Measurements from ENCODE around the gene TAF1. TPM values are rescaled to one million over a fixed set of nuclear protein-coding genes. Genes with fewer than 3 reads are reported as not detected.

The TAF1 gene
- total and polyA plus RNA-seq, 9 of the 15 experiments (the other 6 are each of a cell fraction or from before 2014, with no cell fraction given): 6.4 to 45.1 (median 38.1) TPM

DNA sequence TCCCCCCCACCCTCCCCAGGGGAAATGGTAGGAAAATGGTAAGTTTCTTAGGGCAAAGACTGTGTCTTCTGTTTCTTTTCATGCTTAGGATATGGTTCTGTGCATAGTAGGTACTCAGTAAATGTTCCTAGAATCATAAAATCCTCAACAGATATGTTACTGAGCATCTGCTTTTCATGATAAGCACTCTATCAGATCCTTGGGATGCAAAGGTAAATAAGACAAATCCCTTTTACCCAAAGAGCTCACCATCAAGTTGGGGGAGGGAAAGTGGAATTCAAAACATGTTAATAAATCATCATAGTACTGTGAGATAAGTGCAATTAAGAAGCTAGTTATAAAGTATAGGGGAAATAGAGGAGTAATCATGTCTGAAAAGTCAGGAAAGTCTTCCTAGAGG is 98.8 kb downstream of the TAF1 start (continued):
- TF ChIP-seq ZBTB7A (IDR thresholded peaks at IDR 0.05; ENCODE audit: borderline replicate concordance, control insufficient read depth, low read depth, low read length): no peak
- no peak for TF ChIP-seq MCM7 (IDR thresholded peaks at IDR 0.05)
- TF ChIP-seq, protein P1, sequence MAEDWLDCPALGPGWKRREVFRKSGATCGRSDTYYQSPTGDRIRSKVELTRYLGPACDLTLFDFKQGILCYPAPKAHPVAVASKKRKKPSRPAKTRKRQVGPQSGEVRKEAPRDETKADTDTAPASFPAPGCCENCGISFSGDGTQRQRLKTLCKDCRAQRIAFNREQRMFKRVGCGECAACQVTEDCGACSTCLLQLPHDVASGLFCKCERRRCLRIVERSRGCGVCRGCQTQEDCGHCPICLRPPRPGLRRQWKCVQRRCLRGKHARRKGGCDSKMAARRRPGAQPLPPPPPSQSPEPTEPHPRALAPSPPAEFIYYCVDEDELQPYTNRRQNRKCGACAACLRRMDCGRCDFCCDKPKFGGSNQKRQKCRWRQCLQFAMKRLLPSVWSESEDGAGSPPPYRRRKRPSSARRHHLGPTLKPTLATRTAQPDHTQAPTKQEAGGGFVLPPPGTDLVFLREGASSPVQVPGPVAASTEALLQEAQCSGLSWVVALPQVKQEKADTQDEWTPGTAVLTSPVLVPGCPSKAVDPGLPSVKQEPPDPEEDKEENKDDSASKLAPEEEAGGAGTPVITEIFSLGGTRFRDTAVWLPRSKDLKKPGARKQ (CRISPR knock-in tag; IDR thresholded peaks at IDR 0.05): no peak
- TF ChIP-seq HDAC6 (IDR thresholded peaks at IDR 0.05; ENCODE audit: low read depth, low read length): no peak
- TF ChIP-seq HMG20B (CRISPR knock-in tag; IDR thresholded peaks at IDR 0.05): no peak
- TF ChIP-seq, protein P2, sequence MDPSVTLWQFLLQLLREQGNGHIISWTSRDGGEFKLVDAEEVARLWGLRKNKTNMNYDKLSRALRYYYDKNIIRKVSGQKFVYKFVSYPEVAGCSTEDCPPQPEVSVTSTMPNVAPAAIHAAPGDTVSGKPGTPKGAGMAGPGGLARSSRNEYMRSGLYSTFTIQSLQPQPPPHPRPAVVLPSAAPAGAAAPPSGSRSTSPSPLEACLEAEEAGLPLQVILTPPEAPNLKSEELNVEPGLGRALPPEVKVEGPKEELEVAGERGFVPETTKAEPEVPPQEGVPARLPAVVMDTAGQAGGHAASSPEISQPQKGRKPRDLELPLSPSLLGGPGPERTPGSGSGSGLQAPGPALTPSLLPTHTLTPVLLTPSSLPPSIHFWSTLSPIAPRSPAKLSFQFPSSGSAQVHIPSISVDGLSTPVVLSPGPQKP (CRISPR knock-in tag; IDR thresholded peaks at IDR 0.05): no peak
- TF ChIP-seq U2AF1 (optimal IDR thresholded peaks at IDR 0.05; ENCODE audit: low read depth, low read length): no peak
- TF ChIP-seq, protein P3, sequence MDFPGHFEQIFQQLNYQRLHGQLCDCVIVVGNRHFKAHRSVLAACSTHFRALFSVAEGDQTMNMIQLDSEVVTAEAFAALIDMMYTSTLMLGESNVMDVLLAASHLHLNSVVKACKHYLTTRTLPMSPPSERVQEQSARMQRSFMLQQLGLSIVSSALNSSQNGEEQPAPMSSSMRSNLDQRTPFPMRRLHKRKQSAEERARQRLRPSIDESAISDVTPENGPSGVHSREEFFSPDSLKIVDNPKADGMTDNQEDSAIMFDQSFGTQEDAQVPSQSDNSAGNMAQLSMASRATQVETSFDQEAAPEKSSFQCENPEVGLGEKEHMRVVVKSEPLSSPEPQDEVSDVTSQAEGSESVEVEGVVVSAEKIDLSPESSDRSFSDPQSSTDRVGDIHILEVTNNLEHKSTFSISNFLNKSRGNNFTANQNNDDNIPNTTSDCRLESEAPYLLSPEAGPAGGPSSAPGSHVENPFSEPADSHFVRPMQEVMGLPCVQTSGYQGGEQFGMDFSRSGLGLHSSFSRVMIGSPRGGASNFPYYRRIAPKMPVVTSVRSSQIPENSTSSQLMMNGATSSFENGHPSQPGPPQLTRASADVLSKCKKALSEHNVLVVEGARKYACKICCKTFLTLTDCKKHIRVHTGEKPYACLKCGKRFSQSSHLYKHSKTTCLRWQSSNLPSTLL (IDR thresholded peaks at IDR 0.05): no peak
- TF ChIP-seq BCOR (IDR thresholded peaks at IDR 0.05): no peak

Data from K562 (cell line).